HG03064 (cell line): Measurements from ENCODE around the gene PADI3.

Source experiments
- ATAC-seq: cut with Tn5 transposase; IDR thresholded peaks from one replicate; pipeline ENCODE4 v1.9.1; 2021; ENCODE audit warnings: low read depth; ENCODE audit not compliant: unreplicated experiment

Gene PADI3

GRCh38 chr1:17248781-17249180 is at the start of gene PADI3:
Gene PADI3 (plus strand): TSS chr1:17249098. CDS start chr1:17249138, 40 bp downstream.
- ATAC-seq: no peak

- no peak for ATAC-seq
These were observed 49.4 kb upstream of the PADI3 start for GRCh38 chr1:17199267-17200044.

GRCh38 chr1:17200246-17200645 is 48.7 kb upstream of the PADI3 start:
- ATAC-seq: no peak

- ATAC-seq: no peak
These were observed 48.1 kb upstream of the PADI3 start for GRCh38 chr1:17200756-17201155.

- no peak for ATAC-seq
These were observed 47.5 kb upstream of the PADI3 start for GRCh38 chr1:17201201-17202021.

GRCh38 chr1:17204546-17205440 is 44.1 kb upstream of the PADI3 start, which contains the start of gene PADI1:
Gene PADI1 (plus strand): TSS chr1:17205128. CDS start chr1:17205218, 90 bp downstream.
- no peak for ATAC-seq

- no peak for ATAC-seq
These were observed 43.2 kb upstream of the PADI3 start for GRCh38 chr1:17205652-17206051.

GRCh38 chr1:17206196-17206595 is 42.7 kb upstream of the PADI3 start:
- no peak for ATAC-seq

GRCh38 chr1:17207046-17207445 is 41.9 kb upstream of the PADI3 start:
- ATAC-seq: no peak

GRCh38 chr1:17207540-17207939 is 41.4 kb upstream of the PADI3 start:
- no peak for ATAC-seq

- peak; percentile 59 for ATAC-seq
These were observed 40.9 kb upstream of the PADI3 start for GRCh38 chr1:17207966-17208418.

GRCh38 chr1:17208546-17208945 is 40.4 kb upstream of the PADI3 start:
- ATAC-seq: no peak

- no peak for ATAC-seq
These were observed 39.5 kb upstream of the PADI3 start for GRCh38 chr1:17209430-17209829.

GRCh38 chr1:17210176-17210575 is 38.7 kb upstream of the PADI3 start:
- no peak for ATAC-seq

- no peak for ATAC-seq
These were observed 37.5 kb upstream of the PADI3 start for GRCh38 chr1:17211377-17211776.

GRCh38 chr1:17212009-17212408 is 36.9 kb upstream of the PADI3 start:
- no peak for ATAC-seq

GRCh38 chr1:17212487-17213121 is 36.3 kb upstream of the PADI3 start:
- ATAC-seq: no peak

- ATAC-seq: no peak
These were observed 35.6 kb upstream of the PADI3 start for GRCh38 chr1:17213148-17213781.

GRCh38 chr1:17213782-17214148 is 35.1 kb upstream of the PADI3 start:
- ATAC-seq: no peak
